Right atrium auricular region (tissue), 2 donors: Measurements from ENCODE around the gene NRF1. TPM values are rescaled to one million over a fixed set of nuclear protein-coding genes. Genes with fewer than 3 reads are reported as not detected.
"Not testable (repeated sequence)": the region's sequence is repeated elsewhere in the genome, so short reads cannot be mapped to it uniquely, and the experiment has no call there.

ENCODE experiments used
- DNase-seq: peaks from one replicate; pipeline ENCODE4 v3.0.0-alpha.2; 2019; ENCODE audit warnings: low spot score
- H3K27ac ChIP-seq, 2 donors: fragments of 200-600 bp; sonication (generic); 1 replicate in 1 of 2; 2 replicates in 1 of 2; pipeline ENCODE4 v1.5.1; 2016 to 2019
- H3K27me3 ChIP-seq, 2 donors: fragments of 200-600 bp; sonication (generic); one replicate each; pipeline versions ENCODE4 v1.5.1 to v1.6.0; 2017 to 2019
- H3K36me3 ChIP-seq: fragments of 200-600 bp; sonication (generic); one replicate; pipeline ENCODE4 v1.5.1; 2016
- H3K4me1 ChIP-seq, 2 donors: fragments of 200-600 bp; sonication (generic); one replicate each; pipeline versions ENCODE4 v1.5.1 to v1.6.0; 2017 to 2019
- H3K4me3 ChIP-seq, 2 donors: fragments of 200-600 bp; sonication (generic); 1 replicate in 1 of 2; 2 replicates in 1 of 2; pipeline ENCODE4 v1.5.1; 2017 to 2019; ENCODE audit warnings: mild to moderate bottlenecking in 1 of 2, moderate library complexity in 1 of 2
- H3K9me3 ChIP-seq, 2 donors: fragments of 200-600 bp; sonication (generic); one replicate each; pipeline ENCODE4 v1.5.1; 2019
- total RNA-seq, 2 donors: library from RNA; depleted of rRNA; stranded (reverse); fragments of >200 nt; gene quantifications; one replicate each; pipeline ENCODE4 v1.1.0, GENCODE V29; 2016
- TF ChIP-seq, protein P1 (sequence below), 2 donors: fragments of 200-600 bp; sonication (generic); IDR thresholded peaks; one replicate each; pipeline ENCODE4 v1.5.1; 2019; ENCODE audit warnings: antibody characterized with exemption in 2 of 2

The NRF1 gene
- total RNA-seq, 2 donors from 2014 or later = 14.9 to 21.2 TPM

DNA sequence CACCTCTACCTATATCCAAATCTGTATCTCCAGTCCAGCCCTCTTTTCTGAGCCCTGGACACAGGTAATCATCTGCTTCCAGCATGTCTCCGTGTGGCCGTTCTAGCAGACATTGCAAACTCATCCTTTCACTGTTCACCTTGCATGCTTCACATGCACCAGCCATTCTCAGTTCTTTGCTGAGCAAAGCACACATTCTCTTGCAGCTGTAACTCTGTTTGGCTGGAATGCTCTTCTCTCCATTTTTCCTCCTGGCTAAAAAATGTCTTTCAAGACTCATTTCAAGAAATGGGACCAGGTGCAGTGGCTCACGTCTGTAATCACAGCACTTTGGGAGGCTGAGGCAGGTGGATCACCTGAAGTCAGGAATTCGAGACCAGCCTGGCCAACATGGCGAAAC, 40.3 kb upstream of the NRF1 start:
- TF ChIP-seq, protein P1, sequence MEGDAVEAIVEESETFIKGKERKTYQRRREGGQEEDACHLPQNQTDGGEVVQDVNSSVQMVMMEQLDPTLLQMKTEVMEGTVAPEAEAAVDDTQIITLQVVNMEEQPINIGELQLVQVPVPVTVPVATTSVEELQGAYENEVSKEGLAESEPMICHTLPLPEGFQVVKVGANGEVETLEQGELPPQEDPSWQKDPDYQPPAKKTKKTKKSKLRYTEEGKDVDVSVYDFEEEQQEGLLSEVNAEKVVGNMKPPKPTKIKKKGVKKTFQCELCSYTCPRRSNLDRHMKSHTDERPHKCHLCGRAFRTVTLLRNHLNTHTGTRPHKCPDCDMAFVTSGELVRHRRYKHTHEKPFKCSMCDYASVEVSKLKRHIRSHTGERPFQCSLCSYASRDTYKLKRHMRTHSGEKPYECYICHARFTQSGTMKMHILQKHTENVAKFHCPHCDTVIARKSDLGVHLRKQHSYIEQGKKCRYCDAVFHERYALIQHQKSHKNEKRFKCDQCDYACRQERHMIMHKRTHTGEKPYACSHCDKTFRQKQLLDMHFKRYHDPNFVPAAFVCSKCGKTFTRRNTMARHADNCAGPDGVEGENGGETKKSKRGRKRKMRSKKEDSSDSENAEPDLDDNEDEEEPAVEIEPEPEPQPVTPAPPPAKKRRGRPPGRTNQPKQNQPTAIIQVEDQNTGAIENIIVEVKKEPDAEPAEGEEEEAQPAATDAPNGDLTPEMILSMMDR (IDR thresholded peaks at IDR 0.05) = no peak
- no peak overlapping the region for H3K27ac ChIP-seq
- no peak overlapping the region for H3K4me3 ChIP-seq
- no peaks in the 10 kb centered on the region for H3K36me3 ChIP-seq
- no peaks in the 10 kb centered on the region for H3K9me3 ChIP-seq
- no peak for DNase-seq
- no peaks in the 10 kb centered on the region for H3K27me3 ChIP-seq
- no peaks in the 10 kb centered on the region for H3K4me1 ChIP-seq

- TF ChIP-seq, protein P1 (IDR thresholded peaks at IDR 0.05) = no peak
- H3K9me3 ChIP-seq = no peaks in the 10 kb centered on the region
- no peak overlapping the region for H3K4me3 ChIP-seq
- DNase-seq = no peak
- H3K27me3 ChIP-seq = no peaks in the 10 kb centered on the region
- H3K36me3 ChIP-seq = no peaks in the 10 kb centered on the region
- no peak overlapping the region for H3K27ac ChIP-seq
- H3K4me1 ChIP-seq = no peaks in the 10 kb centered on the region
These were observed 39.3 kb upstream of the NRF1 start for GRCh38 chr7:129572205-129572604.

DNA sequence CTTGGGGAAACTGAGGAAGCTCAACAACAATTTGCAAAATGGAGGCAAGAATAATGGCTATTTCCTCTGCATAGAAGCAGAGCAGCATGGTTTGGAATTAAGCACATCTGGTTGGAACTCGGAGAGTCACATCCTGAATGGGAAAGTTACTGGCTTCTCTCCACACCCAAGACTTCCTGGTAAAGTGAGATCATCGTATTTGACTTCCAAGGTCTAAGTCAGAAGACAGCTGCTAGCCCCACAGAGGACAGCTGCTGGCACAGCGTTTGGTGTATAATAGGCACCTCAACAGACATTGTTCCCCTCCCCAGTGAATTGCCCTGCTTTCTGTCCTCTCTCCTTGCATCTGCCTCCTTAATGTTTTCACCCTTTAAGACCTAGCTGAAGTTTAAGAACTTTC, 37.0 kb upstream of the NRF1 start:
- DNase-seq = no peak

DNA sequence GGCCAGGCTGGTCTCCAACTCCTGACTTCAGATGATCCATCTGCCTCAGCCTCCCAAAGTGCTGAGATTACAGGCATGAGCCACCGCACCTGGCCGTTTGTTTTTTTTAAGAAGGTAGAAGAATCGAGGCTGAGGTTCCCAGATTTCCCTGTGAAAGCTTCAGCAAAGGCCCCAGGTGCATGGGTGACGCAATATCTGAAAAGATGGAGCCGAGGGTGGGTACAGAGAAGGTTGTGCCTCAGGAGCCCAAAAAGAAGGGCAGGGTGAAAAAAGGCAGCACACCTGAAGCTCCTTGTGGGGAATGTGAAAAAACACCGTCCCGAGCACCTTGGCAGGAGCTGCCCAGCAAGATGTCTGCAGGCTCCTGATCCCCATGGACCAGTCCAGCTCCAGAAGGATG, 35.8 kb upstream of the NRF1 start:
- H3K4me1 ChIP-seq = no peaks in the 10 kb centered on the region
- peaks cover 0 to 8% of the 10 kb centered on the region in 2 donors for H3K9me3 ChIP-seq
- no peaks in the 10 kb centered on the region for H3K36me3 ChIP-seq
- H3K27me3 ChIP-seq = no peaks in the 10 kb centered on the region
- DNase-seq = no peak
- TF ChIP-seq, protein P1 (IDR thresholded peaks at IDR 0.05) = no peak
- H3K27ac ChIP-seq = no peak overlapping the region
- H3K4me3 ChIP-seq = no peak overlapping the region

More for the DNA sequence above, 37.0 kb upstream of the NRF1 start:
- TF ChIP-seq, protein P1 (IDR thresholded peaks at IDR 0.05) = no peak
- no peak overlapping the region for H3K27ac ChIP-seq
- no peaks in the 10 kb centered on the region for H3K4me1 ChIP-seq
- H3K36me3 ChIP-seq = no peaks in the 10 kb centered on the region
- no peak overlapping the region for H3K4me3 ChIP-seq
- peaks cover 0 to 8% of the 10 kb centered on the region in 2 donors for H3K9me3 ChIP-seq
- no peaks in the 10 kb centered on the region for H3K27me3 ChIP-seq

GRCh38 chr7:129576138-129576537, 35.4 kb upstream of the NRF1 start:
- no peaks in the 10 kb centered on the region for H3K4me1 ChIP-seq
- H3K27me3 ChIP-seq = no peaks in the 10 kb centered on the region
- H3K27ac ChIP-seq = no peak overlapping the region
- TF ChIP-seq, protein P1 (IDR thresholded peaks at IDR 0.05) = no peak
- H3K9me3 ChIP-seq = peaks cover 0 to 8% of the 10 kb centered on the region in 2 donors
- H3K4me3 ChIP-seq = no peak overlapping the region
- H3K36me3 ChIP-seq = no peaks in the 10 kb centered on the region
- DNase-seq = no peak

DNA sequence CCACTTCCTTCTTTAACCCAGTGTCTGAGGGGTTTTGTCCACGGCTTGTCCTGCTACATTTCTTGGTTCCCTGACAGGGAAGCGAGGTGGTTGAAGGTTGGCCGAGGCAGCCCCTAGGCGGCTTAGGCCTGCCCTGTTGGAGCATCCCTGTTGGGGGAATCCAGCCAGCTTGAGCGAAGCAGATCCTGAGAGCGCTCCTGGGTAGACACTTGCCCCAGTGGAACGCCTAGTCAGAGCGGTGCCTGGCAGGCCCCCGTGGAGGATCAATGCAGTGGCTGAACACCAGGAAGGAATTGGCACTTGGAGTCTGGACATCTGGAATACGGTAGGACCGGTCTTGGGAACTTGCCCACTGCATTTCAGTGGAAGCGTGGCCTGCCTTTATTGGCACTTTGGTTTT, 32.7 kb upstream of the NRF1 start:
- Histone ChIP-seq H3K4me3 (no peak overlapping the region), H3K9me3 (peaks cover 0 to 8% of the 10 kb centered on the region in 2 donors), H3K27ac (no peak overlapping the region), H3K27me3 (no peaks in the 10 kb centered on the region), H3K4me1 (no peaks in the 10 kb centered on the region), H3K36me3 (no peaks in the 10 kb centered on the region)
- DNase-seq = no peak
- TF ChIP-seq, protein P1 (IDR thresholded peaks at IDR 0.05) = no peak

DNA sequence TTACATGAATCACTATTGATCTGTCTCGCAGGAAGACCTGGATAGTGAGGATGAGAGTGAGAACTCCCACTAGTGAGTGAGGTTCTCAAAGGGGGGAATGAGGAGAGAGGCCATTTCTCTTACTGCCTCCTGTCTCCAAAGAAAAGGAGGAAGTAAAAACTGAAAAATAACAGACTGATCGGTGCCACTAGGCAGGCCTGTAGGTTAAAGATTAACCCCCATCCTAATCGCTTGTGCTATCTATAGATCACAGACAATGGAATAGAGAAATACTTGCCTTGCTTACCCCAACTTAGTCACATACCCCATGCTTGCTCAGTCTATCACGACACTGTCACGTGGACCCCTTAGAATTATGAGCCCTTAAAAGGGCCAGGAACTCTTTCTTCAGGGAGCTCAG, 25.3 kb upstream of the NRF1 start:
- not testable (repeated sequence) for H3K27ac ChIP-seq, H3K27me3 ChIP-seq, H3K4me1 ChIP-seq, H3K4me3 ChIP-seq, H3K36me3 ChIP-seq, DNase-seq
- peaks cover 4 to 22% of the 10 kb centered on the region in 2 donors for H3K9me3 ChIP-seq
